Ammon's horn (tissue), 1 donor: ENCODE data around the gene ERC2.

Experiments
- DNase-seq: peaks from one replicate; pipeline ENCODE4 v3.0.0-alpha.2; 2016; ENCODE audit warnings: low spot score

Gene ERC2

GRCh38 chr3:56189536-56189935, 278.7 kb downstream of the ERC2 start:
- DNase-seq, result no peak

GRCh38 chr3:56188201-56188600, 280.1 kb downstream of the ERC2 start:
- DNase-seq, result peak; percentile 40

GRCh38 chr3:56187051-56187450, 281.2 kb downstream of the ERC2 start:
- no peak for DNase-seq

GRCh38 chr3:56185827-56186226, 282.4 kb downstream of the ERC2 start:
- no peak for DNase-seq

GRCh38 chr3:56183529-56183928, 284.7 kb downstream of the ERC2 start:
- DNase-seq, result no peak

GRCh38 chr3:56180433-56180832, 287.8 kb downstream of the ERC2 start:
- DNase-seq, result no peak

GRCh38 chr3:56173601-56174000, 294.7 kb downstream of the ERC2 start:
- DNase-seq, result no peak

GRCh38 chr3:56164436-56164835, 303.8 kb downstream of the ERC2 start:
- DNase-seq, result no peak

- peak; percentile 63 for DNase-seq
Observed at GRCh38 chr3:56157693-56158362, 310.4 kb downstream of the ERC2 start.

- no peak for DNase-seq
Observed at GRCh38 chr3:56154297-56154696, 314.0 kb downstream of the ERC2 start.

GRCh38 chr3:56147354-56147753, 320.9 kb downstream of the ERC2 start:
- no peak for DNase-seq

GRCh38 chr3:56145410-56145809, 322.9 kb downstream of the ERC2 start:
- DNase-seq, result no peak

GRCh38 chr3:56144805-56145204, 323.5 kb downstream of the ERC2 start:
- no peak for DNase-seq

- no peak for DNase-seq
Observed at GRCh38 chr3:56137415-56137814, 330.9 kb downstream of the ERC2 start.

GRCh38 chr3:56136514-56136913, 331.8 kb downstream of the ERC2 start:
- DNase-seq, result no peak

GRCh38 chr3:56135941-56136340, 332.3 kb downstream of the ERC2 start:
- no peak for DNase-seq

GRCh38 chr3:56133423-56133822, 334.8 kb downstream of the ERC2 start:
- no peak for DNase-seq

- DNase-seq, result no peak
Observed at GRCh38 chr3:56132762-56133161, 335.5 kb downstream of the ERC2 start.

GRCh38 chr3:56131974-56132590, 336.2 kb downstream of the ERC2 start:
- peak; percentile 64 for DNase-seq

GRCh38 chr3:56130036-56130435, 338.2 kb downstream of the ERC2 start:
- DNase-seq, result no peak

GRCh38 chr3:56126632-56127031, 341.6 kb downstream of the ERC2 start:
- DNase-seq, result no peak

- DNase-seq, result no peak
Observed at GRCh38 chr3:56125358-56126005, 342.8 kb downstream of the ERC2 start.

GRCh38 chr3:56124546-56124945, 343.7 kb downstream of the ERC2 start:
- DNase-seq, result no peak

- no peak for DNase-seq
Observed at GRCh38 chr3:56123487-56123886, 344.8 kb downstream of the ERC2 start.
